GM19468 (cell line): ENCODE measurements around the gene SORCS2.

Experiments used
- ATAC-seq: cut with Tn5 transposase; IDR thresholded peaks from one replicate; pipeline ENCODE4 v1.9.1; 2021; ENCODE audit warnings: mild to moderate bottlenecking, moderate library complexity, moderate number of reproducible peaks; ENCODE audit not compliant: unreplicated experiment; ENCODE audit errors: extremely low read depth

The SORCS2 gene

GRCh38 chr4:7359400-7360062 is 167.2 kb downstream of the SORCS2 start:
- no peak for ATAC-seq

GRCh38 chr4:7360806-7361205 is 168.5 kb downstream of the SORCS2 start:
- no peak for ATAC-seq

- ATAC-seq = no peak
Measured at GRCh38 chr4:7361280-7361895, 169.1 kb downstream of the SORCS2 start.

- no peak for ATAC-seq
Measured at GRCh38 chr4:7362341-7362740, 170.0 kb downstream of the SORCS2 start.

GRCh38 chr4:7362862-7363430 is 170.6 kb downstream of the SORCS2 start:
- no peak for ATAC-seq

GRCh38 chr4:7364979-7365378 is 172.6 kb downstream of the SORCS2 start:
- no peak for ATAC-seq

- ATAC-seq = no peak
Measured at GRCh38 chr4:7365462-7366179, 173.3 kb downstream of the SORCS2 start.

GRCh38 chr4:7366180-7366945 is 174.0 kb downstream of the SORCS2 start:
- ATAC-seq = no peak

GRCh38 chr4:7366954-7367353 is 174.6 kb downstream of the SORCS2 start:
- no peak for ATAC-seq

GRCh38 chr4:7367406-7367805 is 175.1 kb downstream of the SORCS2 start:
- ATAC-seq = no peak

- no peak for ATAC-seq
Measured at GRCh38 chr4:7367864-7368277, 175.5 kb downstream of the SORCS2 start.

- ATAC-seq = no peak
Measured at GRCh38 chr4:7368296-7368695, 176.0 kb downstream of the SORCS2 start.

GRCh38 chr4:7369511-7369910 is 177.2 kb downstream of the SORCS2 start:
- ATAC-seq = no peak

- ATAC-seq = no peak
Measured at GRCh38 chr4:7370038-7370437, 177.7 kb downstream of the SORCS2 start.

- ATAC-seq = no peak
Measured at GRCh38 chr4:7371210-7371941, 179.0 kb downstream of the SORCS2 start.

GRCh38 chr4:7372673-7373072 is 180.3 kb downstream of the SORCS2 start:
- no peak for ATAC-seq

- no peak for ATAC-seq
Measured at GRCh38 chr4:7374571-7374970, 182.2 kb downstream of the SORCS2 start.

GRCh38 chr4:7375427-7375826 is 183.1 kb downstream of the SORCS2 start:
- no peak for ATAC-seq

- no peak for ATAC-seq
Measured at GRCh38 chr4:7377223-7377865, 185.0 kb downstream of the SORCS2 start.
